Parathyroid adenoma (tissue), 2 donors: ENCODE measurements around the gene CFAP20DC.

ENCODE experiments used
- H2AFZ ChIP-seq: fragments of 300-600 bp; sonication (generic); one replicate; pipeline ENCODE4 v1.7.0; 2017; ENCODE audit warnings: antibody characterized with exemption, mild to moderate bottlenecking
- H3K27ac ChIP-seq: fragments of 300-600 bp; sonication (generic); one replicate; pipeline ENCODE4 v1.7.0; 2017
- H3K27me3 ChIP-seq: fragments of 300-600 bp; sonication (generic); one replicate; pipeline ENCODE4 v1.7.0; 2017; ENCODE audit warnings: low read length; ENCODE audit not compliant: control insufficient read depth, insufficient read depth
- H3K36me3 ChIP-seq: fragments of 300-600 bp; sonication (generic); one replicate; pipeline ENCODE4 v1.7.0; 2017; ENCODE audit warnings: low read length; ENCODE audit not compliant: control insufficient read depth, insufficient read depth
- H3K4me1 ChIP-seq: fragments of 300-600 bp; sonication (generic); one replicate; pipeline ENCODE4 v1.7.0; 2017; ENCODE audit warnings: control low read depth
- H3K4me2 ChIP-seq: fragments of 300-600 bp; sonication (generic); one replicate; pipeline ENCODE4 v1.7.0; 2017; ENCODE audit warnings: low read length
- H3K4me3 ChIP-seq: fragments of 300-600 bp; sonication (generic); one replicate; pipeline ENCODE4 v1.7.0; 2017; ENCODE audit warnings: low read depth, low read length
- H3K79me2 ChIP-seq: fragments of 300-600 bp; sonication (generic); one replicate; pipeline ENCODE4 v1.7.0; 2017; ENCODE audit warnings: control low read depth
- H3K9ac ChIP-seq: fragments of 300-600 bp; sonication (generic); one replicate; pipeline ENCODE4 v1.7.0; 2017; ENCODE audit warnings: mild to moderate bottlenecking
- H3K9me3 ChIP-seq: fragments of 300-600 bp; sonication (generic); one replicate; pipeline ENCODE4 v1.7.0; 2017; ENCODE audit warnings: low read length; ENCODE audit not compliant: control insufficient read depth
- TF ChIP-seq, protein P1 (sequence below): fragments of 300-600 bp; sonication (generic); IDR thresholded peaks from one replicate; pipeline ENCODE4 v1.7.0; 2017; ENCODE audit warnings: antibody characterized with exemption, mild to moderate bottlenecking
- donor health status: primary hyperparathyroidism.

CFAP20DC gene

DNA sequence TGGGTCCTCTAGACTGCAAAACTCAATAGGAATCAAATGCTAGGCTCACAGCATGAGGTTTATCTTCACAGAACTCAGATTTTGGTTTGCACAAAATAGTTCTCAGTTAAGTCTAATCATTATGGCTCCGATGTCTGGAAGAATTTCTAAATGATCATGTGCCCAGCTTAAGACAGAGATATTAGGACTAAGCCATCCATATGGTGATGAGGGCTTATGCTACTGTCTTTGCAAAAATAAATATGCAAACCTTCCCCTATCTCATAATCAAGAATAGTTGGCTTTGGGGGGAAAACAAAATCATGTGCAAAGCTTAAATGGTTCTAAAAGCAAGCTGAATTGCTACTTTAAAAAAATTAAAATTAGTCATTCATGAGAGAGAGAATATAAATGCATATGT, 96.5 kb downstream of the CFAP20DC start:
- Histone ChIP-seq H3K4me2 (no peak overlapping the region), H2AFZ (no peak overlapping the region), H3K27ac (no peak overlapping the region), H3K9me3 (no peaks in the 10 kb centered on the region), H3K4me3 (no peak overlapping the region), H3K4me1 (no peaks in the 10 kb centered on the region), H3K79me2 (no peaks in the 10 kb centered on the region), H3K27me3 (no peaks in the 10 kb centered on the region), H3K9ac (no peak overlapping the region), H3K36me3 (no peaks in the 10 kb centered on the region)
- TF ChIP-seq, protein P1, sequence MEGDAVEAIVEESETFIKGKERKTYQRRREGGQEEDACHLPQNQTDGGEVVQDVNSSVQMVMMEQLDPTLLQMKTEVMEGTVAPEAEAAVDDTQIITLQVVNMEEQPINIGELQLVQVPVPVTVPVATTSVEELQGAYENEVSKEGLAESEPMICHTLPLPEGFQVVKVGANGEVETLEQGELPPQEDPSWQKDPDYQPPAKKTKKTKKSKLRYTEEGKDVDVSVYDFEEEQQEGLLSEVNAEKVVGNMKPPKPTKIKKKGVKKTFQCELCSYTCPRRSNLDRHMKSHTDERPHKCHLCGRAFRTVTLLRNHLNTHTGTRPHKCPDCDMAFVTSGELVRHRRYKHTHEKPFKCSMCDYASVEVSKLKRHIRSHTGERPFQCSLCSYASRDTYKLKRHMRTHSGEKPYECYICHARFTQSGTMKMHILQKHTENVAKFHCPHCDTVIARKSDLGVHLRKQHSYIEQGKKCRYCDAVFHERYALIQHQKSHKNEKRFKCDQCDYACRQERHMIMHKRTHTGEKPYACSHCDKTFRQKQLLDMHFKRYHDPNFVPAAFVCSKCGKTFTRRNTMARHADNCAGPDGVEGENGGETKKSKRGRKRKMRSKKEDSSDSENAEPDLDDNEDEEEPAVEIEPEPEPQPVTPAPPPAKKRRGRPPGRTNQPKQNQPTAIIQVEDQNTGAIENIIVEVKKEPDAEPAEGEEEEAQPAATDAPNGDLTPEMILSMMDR, result no peak

DNA sequence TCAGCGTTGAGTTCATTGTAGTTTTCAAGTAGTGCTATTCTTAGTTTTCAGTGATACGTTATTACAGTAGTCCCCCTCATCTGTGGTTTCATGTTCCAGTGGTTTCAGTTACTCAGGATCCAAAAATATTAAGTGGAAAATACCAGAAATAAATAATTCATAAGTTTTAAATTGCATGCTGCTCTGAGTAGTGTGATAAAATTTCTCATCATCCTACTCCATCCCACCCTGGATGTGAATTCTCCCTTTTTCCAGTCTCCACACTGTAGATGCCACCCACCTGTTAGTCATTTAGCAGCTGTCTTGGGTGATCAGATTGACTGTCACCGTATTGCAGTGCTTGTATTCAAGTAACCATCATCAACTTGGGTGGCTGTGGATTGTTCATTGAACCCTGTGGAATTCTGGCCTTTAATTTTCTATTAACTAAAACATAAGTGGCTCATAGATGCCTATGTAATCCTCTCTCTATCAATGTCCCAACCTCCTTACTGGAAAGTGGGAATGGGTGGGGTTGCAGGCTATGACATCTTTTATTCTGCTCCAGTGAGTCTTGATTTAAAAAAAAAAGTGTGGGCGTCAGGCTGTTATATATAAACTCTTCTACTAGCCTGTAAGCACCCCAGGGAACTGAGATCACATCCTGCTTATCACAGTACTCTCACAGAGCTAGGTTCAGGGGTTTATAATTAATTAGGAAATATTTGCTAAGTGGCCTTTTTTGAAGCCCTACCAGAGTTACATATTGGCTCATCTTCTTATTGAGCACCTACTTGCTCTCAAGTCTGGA, 97.5 kb downstream of the CFAP20DC start:
- Histone ChIP-seq H3K36me3 (no peaks in the 10 kb centered on the region), H3K4me2 (no peak overlapping the region)
- TF ChIP-seq, protein P1, result no peak

DNA sequence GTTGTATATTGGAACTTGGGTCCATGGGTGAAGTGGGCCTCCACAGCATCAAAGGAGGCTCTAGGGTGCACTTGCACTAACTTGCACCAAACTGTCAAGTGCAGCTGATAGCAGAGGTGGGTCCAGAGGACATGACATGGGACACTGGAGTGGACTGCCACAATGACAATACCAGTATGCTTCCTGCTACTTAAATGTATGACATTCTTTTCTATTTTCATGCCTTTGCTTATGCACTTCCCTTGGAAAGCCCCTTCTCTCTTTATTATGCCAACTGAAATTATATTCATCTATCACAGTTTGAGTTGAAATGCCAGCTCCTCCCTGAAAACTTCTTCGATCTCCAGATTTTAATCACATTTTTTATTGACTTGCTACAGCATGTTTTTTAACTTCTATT, 101.8 kb downstream of the CFAP20DC start:
- H2AFZ ChIP-seq, result no peak overlapping the region
- H3K27ac ChIP-seq, result no peak overlapping the region
- no peaks in the 10 kb centered on the region for H3K79me2 ChIP-seq
- H3K4me3 ChIP-seq, result no peak overlapping the region
- no peaks in the 10 kb centered on the region for H3K4me1 ChIP-seq
- TF ChIP-seq, protein P1, result no peak
- H3K27me3 ChIP-seq, result no peaks in the 10 kb centered on the region
- no peak overlapping the region for H3K9ac ChIP-seq
- H3K9me3 ChIP-seq, result no peaks in the 10 kb centered on the region
- H3K4me2 ChIP-seq, result no peak overlapping the region
- no peaks in the 10 kb centered on the region for H3K36me3 ChIP-seq

More for the DNA sequence above, 97.5 kb downstream of the CFAP20DC start:
- H3K9ac ChIP-seq, result no peak overlapping the region
- H3K27me3 ChIP-seq, result no peaks in the 10 kb centered on the region
- H3K4me1 ChIP-seq, result no peaks in the 10 kb centered on the region
- no peak overlapping the region for H3K27ac ChIP-seq
- H3K4me3 ChIP-seq, result no peak overlapping the region
- no peak overlapping the region for H2AFZ ChIP-seq
- no peaks in the 10 kb centered on the region for H3K79me2 ChIP-seq
- no peaks in the 10 kb centered on the region for H3K9me3 ChIP-seq

DNA sequence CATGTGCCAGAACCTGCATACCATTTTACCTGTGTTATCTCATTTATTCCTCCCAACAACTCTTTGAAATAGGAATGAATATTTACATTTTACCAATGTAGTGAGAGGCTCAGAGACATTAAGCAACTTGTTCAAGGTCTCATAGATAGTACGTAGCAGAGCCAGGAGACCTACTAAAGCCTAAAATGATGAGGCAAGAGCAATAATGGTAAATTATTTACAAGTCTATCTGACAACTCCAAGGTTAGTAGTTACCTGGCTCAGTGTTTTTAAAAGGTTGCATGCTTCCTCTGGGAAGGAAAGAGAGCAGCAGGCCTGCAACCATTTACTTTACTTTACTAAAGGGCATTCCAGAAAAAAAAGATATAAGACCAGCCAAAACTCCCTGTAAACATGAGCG, 103.0 kb downstream of the CFAP20DC start:
- Histone ChIP-seq H3K4me2 (no peak overlapping the region), H2AFZ (no peak overlapping the region)

More for the DNA sequence above, 103.0 kb downstream of the CFAP20DC start:
- Histone ChIP-seq H3K36me3 (no peaks in the 10 kb centered on the region), H3K27ac (no peak overlapping the region), H3K9ac (no peak overlapping the region), H3K4me3 (no peak overlapping the region), H3K4me1 (no peaks in the 10 kb centered on the region), H3K9me3 (no peaks in the 10 kb centered on the region), H3K79me2 (no peaks in the 10 kb centered on the region), H3K27me3 (no peaks in the 10 kb centered on the region)
- TF ChIP-seq, protein P1, result no peak
